Measurements from ENCODE around the gene DRAM1. TPM values are rescaled to one million over a fixed set of nuclear protein-coding genes. Genes with fewer than 3 reads are reported as not detected.
"Not testable (repeated sequence)": the region's sequence is repeated elsewhere in the genome, so short reads cannot be mapped to it uniquely, and the experiment has no call there.

DRAM1 gene
- total RNA-seq, 4 donors from 2014 or later, result 22.3 to 37.5 (median 25.4) TPM

- no peak for ATAC-seq (ENCODE audit: low FRiP score)
- no peak for TF ChIP-seq CTCF (IDR thresholded peaks at IDR 0.05)
- no peak for DNase-seq (ENCODE audit: low spot score)
These were observed 17.4 kb upstream of the DRAM1 start for GRCh38 chr12:101859664-101860607.

GRCh38 chr12:101861688-101862087 lies 15.7 kb upstream of the DRAM1 start:
- not testable (repeated sequence) for ATAC-seq (ENCODE audit: low FRiP score); DNase-seq (ENCODE audit: low spot score)

GRCh38 chr12:101862245-101862644 lies 15.1 kb upstream of the DRAM1 start:
- no peak for ATAC-seq (ENCODE audit: low FRiP score)
- no peak for TF ChIP-seq CTCF (IDR thresholded peaks at IDR 0.05)
- DNase-seq (ENCODE audit: low spot score), result no peak

- no peak for DNase-seq (ENCODE audit: low spot score)
- no peak for ATAC-seq (ENCODE audit: low FRiP score)
- no peak for TF ChIP-seq CTCF (IDR thresholded peaks at IDR 0.05)
These were observed 13.4 kb upstream of the DRAM1 start for GRCh38 chr12:101863981-101864380.

- ATAC-seq (ENCODE audit: low FRiP score), result no peak
- no peak for TF ChIP-seq CTCF (IDR thresholded peaks at IDR 0.05)
- DNase-seq (ENCODE audit: low spot score), result no peak
These were observed 10.6 kb upstream of the DRAM1 start for GRCh38 chr12:101866615-101867373.

GRCh38 chr12:101867619-101868018 lies 9.8 kb upstream of the DRAM1 start:
- not testable (repeated sequence) for DNase-seq (ENCODE audit: low spot score); ATAC-seq (ENCODE audit: low FRiP score)

- TF ChIP-seq CTCF (IDR thresholded peaks at IDR 0.05), result no peak
- DNase-seq (ENCODE audit: low spot score) (no peak), ATAC-seq (ENCODE audit: low FRiP score) (no peak)
These were observed 6.5 kb upstream of the DRAM1 start for GRCh38 chr12:101870925-101871324.

- ATAC-seq (ENCODE audit: low FRiP score) (no peak), DNase-seq (ENCODE audit: low spot score) (no peak)
- TF ChIP-seq CTCF (IDR thresholded peaks at IDR 0.05), result no peak
These were observed 2.2 kb upstream of the DRAM1 start for GRCh38 chr12:101875162-101875561.

Data from omental fat pad (tissue), 4 donors.